GM12872 (cell line): Measurements from ENCODE around the gene MUC20.

Source experiments
- CTCF ChIP-seq: IDR thresholded peaks from 3 replicates; pipeline ENCODE4 v1.5.1; 2011; ENCODE audit warnings: low read depth, mild to moderate bottlenecking, low read length, moderate library complexity; ENCODE audit not compliant: insufficient read depth

MUC20 gene

GRCh38 chr3:195729476-195730251, 8.9 kb downstream of the MUC20 start:
- no peak for TF ChIP-seq CTCF

GRCh38 chr3:195731356-195731905, 10.7 kb downstream of the MUC20 start:
- no peak for TF ChIP-seq CTCF

- no peak for TF ChIP-seq CTCF
Measured at GRCh38 chr3:195732940-195733339, 12.2 kb downstream of the MUC20 start.

GRCh38 chr3:195735036-195735695, 14.4 kb downstream of the MUC20 start:
- no peak for TF ChIP-seq CTCF

GRCh38 chr3:195736866-195737490, 16.2 kb downstream of the MUC20 start:
- no peak for TF ChIP-seq CTCF

- no peak for TF ChIP-seq CTCF
Measured at GRCh38 chr3:195738274-195739044, 17.7 kb downstream of the MUC20 start.
